ENCODE measurements around the gene ZBTB5.
"Not testable (repeated sequence)": the region's sequence is repeated elsewhere in the genome, so short reads cannot be mapped to it uniquely, and the experiment has no call there.

ZBTB5 gene, protein sequence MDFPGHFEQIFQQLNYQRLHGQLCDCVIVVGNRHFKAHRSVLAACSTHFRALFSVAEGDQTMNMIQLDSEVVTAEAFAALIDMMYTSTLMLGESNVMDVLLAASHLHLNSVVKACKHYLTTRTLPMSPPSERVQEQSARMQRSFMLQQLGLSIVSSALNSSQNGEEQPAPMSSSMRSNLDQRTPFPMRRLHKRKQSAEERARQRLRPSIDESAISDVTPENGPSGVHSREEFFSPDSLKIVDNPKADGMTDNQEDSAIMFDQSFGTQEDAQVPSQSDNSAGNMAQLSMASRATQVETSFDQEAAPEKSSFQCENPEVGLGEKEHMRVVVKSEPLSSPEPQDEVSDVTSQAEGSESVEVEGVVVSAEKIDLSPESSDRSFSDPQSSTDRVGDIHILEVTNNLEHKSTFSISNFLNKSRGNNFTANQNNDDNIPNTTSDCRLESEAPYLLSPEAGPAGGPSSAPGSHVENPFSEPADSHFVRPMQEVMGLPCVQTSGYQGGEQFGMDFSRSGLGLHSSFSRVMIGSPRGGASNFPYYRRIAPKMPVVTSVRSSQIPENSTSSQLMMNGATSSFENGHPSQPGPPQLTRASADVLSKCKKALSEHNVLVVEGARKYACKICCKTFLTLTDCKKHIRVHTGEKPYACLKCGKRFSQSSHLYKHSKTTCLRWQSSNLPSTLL

DNA sequence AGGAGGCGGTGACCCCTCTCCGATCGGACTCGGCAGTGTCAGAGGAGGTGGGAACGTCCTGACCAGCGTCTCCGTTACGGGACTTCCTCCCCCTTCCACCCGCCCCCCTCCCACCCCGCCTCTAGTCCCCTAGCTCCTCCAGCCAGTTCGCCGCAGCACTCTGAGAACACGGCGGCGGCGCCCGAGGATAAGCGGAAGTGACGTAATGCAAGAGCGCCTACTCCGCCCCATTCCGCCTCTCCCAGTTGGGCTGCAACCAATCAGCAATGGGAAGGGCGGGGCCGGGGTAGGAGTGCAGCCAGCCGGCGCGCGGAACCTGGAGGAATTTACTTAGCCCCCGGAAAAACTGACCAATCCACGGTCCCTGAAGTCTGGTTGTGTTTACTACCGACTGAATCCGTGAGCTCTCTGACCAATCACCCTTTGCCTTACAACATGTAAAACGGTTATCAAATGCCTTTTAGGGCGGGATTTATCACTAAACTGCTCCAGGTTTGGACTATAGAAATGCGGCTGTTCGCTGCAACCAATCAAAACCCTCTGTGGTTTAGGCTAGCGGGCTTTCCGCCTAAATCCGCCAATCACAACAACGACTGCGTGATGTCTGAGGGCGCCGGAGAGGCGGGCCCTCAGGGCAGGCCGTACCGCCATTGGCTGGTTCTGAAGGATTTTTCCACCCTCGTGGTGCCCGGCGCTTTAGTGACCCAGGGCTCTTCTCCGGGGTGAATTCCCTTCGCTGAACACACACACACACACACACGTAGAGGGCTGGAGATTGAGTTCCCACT lies at the start of gene ZBTB5:
Gene ZBTB5 (minus strand): TSS at position 202 of the 788 bp plus-strand sequence. CDS start 22,899 bp downstream, outside the sequence.
- peak; percentile 99 for DNase-seq

DNA sequence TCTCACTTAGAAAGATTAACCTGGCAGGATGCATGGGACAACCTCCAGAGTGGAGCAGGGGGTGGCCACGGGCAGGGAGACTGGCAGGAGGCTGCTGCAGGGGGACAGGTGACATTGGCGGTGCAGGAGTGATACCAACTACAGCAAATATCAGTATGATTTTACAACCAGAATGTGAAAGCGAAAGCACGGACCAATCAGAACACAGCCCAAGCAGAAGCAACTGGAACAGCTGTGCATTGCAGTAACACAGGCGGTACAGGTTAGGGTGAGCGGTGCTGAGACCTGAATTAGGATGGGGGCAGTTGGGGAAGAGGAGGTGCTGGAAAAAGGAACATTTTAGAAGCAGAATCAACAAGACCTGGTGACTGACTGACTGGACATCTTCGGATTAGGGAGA lies 49.7 kb upstream of the ZBTB5 start:
- DNase-seq = no peak

DNA sequence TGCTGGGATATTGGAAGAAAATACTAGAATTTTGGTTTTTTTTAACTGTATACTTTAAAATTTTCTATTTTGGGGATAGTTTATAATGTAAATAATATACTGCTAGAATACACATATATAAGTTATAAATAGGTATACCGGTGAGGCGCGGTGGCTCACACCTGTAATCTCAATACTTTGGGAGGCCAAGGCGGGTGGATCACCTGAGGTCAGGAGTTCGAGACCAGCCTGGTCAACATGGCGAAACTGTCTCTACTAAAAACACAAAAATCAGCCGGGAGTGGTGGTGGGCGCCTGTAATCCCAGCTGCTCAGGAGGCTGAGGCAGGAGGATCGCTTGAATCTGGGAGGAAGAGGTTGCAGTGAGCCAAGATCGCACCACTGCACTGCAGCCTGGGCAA lies 49.2 kb upstream of the ZBTB5 start:
- DNase-seq = not testable (repeated sequence)

DNA sequence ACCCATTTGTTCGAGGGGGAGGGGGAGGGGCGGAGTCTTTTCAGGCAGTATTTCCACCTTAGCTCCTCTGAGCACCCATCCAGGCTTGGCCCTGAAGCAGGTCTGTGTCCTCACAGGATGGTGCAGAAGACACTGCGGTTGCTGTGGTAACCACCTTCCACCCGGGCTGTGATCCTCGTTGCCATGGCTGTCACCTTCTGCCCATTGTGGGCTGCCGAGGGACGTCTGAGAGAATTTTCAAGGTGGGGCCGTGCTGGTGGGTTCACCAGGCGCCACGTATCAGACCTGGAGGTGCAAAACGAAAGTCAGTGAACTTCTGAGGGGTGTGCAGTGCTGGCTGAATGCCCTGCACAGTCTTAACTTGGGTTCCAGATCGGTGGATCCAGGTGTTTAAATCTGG lies 47.2 kb upstream of the ZBTB5 start:
- no peak for DNase-seq

DNA sequence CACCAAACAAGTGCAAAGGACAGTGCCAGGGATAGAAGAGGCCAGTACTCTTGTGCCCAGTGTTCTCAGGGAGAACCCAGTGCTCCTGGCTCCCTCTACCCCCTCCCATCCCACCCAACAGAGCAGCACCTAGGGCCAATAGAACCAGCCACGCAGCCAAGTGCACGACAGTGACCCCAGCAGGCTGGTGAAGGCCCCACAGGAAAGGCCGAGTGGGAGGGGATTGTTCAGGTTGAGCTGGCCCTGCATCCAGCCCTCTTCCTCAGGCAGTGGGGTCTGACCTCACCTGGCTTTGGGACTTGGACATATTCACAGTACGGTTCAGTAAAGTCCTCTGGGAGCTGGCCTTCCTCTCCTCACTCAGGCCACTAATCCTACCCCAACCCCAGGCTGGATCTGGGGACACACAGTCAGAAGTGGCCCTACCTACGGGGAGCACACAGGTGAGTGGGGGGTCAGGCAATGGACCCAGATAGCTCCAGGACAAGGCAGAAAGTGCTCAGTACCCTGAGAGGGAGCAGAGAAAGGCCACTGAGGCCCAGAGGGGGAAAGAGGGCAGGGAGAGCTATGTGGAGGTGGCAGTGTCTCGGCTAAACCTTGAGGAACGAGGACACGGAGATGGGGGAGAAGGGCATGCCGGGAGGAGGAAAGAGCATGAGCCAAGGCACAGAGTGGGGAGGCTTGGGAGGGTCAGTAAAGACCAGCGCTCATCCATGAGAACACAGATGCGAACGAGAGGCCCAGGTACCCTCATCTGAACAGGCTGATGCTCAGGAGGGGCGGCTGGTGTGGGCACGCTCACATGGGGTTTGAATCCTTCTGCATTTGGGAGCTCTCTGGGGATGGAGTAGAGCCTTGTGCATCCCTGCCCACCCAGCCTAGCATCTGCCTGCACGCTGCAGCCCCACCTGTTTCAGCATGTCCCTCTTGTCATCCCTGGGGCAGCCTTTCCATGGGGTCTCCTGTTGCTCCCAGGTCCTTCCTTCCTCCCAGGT lies 46.1 kb upstream of the ZBTB5 start:
- DNase-seq = no peak

DNA sequence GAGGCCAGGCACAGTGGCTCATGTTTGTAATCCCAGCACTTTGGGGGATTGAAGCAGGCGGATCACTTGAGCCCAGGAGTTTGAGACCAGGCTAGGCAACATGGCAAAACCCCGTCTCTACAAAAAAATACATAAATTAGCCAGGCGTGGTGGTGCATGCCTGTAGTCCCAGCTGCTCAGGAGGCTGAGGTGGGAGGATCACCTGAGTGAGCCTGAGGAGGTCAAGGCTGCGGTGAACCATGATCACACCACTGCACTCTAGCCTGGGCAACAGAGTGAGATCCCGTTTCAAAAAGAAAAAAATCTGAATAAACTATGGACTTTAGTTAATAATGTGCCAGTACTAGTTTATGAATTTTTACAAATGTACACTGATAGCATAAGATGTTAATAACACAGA lies 44.8 kb upstream of the ZBTB5 start:
- not testable (repeated sequence) for DNase-seq

DNA sequence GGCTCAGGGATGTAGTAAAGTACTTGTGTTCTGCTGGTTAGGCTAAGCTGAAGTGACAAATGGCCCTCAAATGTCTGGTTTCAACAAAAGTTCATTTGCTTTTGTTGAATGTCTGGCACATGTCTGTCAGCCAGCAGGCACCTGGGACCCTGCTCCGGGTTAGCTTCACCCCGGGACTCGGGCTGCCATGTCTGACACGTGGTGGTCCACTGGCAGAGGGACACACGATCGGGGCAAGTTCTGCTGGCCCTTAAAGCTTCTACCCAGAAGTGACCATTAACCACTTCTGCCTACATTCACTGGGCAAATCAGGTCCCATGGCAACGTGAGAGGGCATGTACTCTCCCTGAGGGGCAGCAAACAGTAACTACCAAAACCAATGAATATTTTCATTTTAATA lies 44.3 kb upstream of the ZBTB5 start:
- DNase-seq = no peak

DNA sequence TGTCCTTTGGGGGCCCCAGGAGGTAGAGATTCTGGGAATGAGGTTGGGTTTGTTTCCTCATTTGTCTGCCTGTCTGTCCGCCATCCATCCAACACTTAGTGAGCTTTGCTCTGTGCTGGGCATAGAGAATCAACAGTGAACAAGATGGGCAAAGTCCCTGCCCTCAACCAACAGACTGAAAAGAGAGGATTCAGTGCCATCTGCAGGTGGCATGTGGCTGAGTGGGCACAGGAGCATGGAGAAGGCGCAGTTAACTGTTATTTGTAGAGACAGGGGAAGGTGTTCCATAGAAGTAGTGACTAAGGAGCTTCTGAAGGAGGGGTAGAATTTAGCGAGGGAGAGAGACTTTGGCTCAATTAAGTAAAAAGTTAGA lies 43.6 kb upstream of the ZBTB5 start:
- DNase-seq = no peak

DNA sequence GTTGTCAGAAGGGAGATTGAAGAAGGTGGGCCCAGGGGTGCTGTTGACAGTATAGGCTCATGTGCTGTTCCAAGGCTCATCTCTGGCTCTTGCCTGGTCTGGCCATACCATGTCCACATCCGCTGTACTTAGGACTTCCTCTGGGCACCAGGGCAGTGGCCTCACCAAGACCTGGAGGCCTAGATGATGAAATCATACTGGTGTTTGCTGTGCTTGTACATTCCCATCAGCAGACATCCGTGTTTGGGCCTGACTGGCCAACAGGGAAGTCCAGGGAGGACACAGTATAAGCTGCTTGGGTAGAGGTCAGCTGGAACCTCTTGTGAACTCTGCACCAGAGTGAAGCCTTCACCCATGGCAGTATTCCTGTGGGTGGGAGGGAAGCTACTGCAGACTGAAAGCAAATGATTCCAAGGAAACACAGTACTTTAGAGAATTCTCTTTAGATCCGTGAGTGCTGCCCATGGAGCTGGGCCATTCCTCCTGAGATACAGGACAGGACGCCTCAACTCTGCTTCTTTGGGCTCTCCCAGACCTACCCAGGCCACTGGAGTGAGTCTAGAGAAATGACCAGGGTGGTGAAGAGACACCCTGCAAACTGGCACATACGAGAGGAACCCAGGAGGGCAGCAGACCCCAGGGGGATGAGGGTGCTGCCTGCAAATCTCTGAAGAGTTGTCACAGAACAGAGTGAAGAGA lies 43.0 kb upstream of the ZBTB5 start:
- no peak for DNase-seq

DNA sequence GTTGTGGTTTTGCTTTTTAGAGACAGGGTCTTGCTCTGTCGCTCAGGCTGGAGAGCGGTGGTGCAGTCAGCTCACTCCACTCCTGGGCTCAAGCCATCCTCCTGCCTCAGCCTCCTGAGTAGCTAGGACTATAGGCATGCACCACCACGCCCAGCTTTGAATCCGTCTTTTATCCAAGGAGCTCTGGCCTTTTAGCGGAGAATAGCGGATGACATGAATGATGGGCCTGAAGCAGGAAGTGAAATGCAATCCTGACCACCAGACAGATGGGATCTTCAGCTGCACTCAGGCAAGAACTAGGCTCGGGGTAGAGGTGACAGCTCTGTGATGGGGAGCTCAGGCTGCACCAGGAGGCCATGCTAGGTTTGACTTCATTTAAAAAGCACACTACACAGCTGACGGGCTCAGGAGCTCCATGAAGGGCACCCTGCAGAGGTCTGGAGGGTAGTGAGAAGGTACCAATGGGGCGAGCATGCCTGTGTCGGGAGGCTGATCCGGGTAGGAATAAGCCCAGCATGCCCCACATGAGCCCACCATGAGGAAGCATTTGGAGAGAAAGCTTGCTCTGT lies 42.4 kb upstream of the ZBTB5 start:
- DNase-seq = no peak

DNA sequence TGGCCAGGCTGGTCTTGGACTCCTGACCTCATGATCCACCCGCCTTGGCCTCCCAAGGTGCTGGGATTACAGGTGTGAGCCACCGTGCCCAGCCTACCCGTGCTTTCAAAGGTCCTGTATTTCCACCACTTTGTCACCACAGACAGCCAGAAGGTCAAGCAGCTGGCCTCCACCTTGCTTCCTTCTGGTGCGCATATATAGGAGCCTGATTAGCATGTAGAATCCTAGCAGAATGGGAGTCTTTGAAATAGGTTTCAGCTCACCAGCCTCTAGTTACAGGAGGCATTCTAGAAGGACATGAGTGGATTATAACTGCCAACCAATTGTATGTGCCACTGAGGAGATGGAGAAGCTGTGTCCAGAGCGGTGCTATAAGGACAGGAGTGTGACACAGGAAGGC lies 39.4 kb upstream of the ZBTB5 start:
- no peak for DNase-seq

DNA sequence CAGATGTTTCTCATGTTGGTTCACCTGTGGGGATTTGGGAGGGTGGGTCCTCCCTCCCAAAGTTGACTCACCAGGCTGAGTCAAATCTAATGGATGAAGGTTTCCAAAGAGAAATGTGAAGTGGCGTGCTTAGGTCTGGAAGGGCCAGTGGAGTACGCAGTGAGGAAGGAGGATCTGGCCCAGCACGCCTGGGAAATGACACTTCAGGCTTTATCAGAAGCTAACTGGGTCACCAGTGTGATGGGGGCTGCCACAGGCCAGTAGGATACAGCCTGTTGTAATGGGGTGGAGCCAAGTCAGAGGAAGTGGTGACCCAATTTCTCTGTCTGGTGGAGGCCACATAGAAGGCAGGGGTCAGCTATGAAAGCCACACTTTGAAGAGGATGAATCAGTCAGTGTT lies 38.5 kb upstream of the ZBTB5 start:
- DNase-seq = no peak

DNA sequence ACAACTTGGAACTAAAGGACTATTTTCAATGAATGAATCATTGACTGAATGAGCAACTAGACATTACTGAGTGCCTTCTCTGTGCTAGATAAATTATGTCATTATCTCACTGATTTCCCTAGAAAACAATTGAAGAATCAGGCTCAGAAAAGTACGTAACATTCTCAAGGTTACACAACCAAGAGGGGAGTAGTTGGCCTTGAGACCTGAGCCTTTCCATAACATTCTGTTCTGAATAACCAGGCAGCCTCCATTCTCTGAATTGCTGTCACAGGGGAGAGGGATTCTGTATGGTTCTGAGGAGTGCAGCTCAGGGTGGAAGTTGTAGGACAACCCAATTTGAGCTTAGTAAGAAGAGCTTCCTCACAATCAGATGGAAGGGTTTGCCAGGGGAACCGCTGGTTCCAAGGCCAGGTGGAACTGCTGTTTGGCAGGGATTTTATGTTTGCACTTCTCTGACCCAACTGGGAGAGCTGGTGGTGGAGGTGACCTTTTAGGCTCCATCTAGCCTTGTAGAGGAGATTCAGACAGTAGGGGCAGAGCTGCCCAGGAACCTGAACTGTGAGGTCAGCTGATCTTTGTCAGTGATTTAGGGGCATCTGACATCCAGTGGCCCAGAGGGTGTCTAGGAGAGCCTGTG lies 36.8 kb upstream of the ZBTB5 start:
- no peak for DNase-seq

DNA sequence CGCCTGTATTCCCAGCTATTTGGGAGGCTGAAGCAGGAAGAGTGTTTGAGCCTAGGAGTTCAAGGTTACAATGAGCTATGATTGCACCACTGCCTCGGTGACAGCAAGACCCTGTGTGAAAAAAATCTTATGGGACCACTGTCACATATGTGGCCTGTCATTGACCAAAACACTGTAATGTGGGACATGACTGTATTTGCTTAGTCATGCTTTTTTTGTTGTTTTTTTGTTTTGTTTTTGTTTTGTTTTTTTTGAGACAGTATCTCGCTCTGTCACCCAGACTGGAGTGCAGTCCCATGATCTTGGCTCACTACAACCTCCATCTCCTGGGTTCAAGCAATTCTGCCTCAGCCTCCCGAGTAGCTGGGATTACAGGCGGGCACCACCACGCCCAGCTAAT lies 34.0 kb upstream of the ZBTB5 start:
- DNase-seq = no peak

DNA sequence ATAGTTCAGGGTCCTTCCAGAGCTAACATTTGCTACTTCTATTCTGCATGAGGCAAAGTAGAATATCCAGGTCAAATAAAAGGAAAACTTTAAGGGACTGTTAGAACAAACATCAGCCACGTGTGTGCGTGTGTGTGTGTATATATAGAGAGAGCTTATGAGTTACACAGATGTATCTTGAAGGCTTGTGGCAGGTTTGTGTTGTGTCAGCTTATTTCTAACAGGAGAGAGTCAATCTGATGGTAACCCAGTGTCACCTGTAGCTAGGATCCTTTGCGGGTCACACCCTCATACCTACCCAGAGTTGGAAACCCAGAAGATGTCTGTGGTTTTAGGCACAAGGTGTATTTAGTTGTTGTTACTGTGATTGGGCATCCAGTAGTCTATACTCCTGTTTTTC lies 33.2 kb upstream of the ZBTB5 start:
- no peak for DNase-seq

DNA sequence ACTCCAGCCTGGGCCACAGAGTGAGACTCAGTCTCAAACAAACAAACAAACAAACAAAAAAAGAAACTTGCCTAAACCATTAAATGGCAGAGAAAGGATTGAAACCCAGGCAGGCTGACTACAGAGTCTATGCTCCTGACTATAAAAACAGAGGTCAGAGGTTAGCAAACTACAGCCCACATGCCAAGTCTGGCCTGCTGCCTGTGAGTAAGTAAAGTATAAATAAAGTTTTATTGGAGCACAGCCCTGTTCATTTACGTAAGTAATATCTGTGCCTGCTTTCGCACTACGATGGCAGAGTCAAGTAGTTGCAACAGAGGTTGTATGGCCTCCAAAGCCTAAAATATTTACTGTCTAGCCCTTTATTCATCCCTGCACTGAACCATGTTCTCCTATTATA lies 32.1 kb upstream of the ZBTB5 start:
- DNase-seq = no peak

DNA sequence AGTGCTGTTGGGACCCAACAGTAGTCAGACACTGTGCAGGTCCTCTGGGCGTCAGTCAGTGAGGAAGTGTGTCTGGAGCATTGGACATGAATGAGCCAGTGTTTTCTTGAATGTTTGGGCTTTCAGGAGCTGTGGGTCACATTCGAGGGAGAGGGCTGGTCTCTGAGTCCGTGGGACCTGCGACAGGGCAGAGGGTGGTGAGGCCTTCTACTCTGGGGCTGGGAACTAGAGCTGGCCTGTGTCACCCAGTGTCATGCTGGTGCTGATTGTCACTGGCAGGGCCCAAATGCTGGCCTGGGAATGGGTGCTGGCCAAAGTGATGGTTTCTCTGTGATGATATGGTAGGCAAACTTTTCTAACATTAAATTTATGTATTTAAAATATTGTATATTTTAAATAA lies 30.8 kb upstream of the ZBTB5 start:
- no peak for DNase-seq

DNA sequence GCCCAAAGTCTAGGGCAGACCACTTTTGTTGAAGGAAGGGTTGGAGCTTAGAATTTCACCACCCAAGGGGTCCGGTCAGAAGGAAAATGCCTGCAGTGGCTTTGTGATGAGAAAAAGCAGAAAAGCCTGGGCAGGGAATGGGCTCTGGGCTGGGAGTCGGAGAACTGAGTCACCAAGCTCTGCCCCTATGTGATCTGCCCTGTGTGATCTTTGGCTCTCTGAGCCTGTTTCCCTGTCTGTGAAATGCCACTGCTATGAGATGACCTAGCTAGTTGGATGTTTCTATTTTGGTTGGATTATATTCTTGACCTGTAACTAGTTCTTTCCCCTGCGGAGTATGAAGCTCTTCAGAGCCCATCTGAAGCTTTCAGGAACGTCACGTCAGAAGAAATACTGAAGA lies 30.3 kb upstream of the ZBTB5 start:
- DNase-seq = no peak

DNA sequence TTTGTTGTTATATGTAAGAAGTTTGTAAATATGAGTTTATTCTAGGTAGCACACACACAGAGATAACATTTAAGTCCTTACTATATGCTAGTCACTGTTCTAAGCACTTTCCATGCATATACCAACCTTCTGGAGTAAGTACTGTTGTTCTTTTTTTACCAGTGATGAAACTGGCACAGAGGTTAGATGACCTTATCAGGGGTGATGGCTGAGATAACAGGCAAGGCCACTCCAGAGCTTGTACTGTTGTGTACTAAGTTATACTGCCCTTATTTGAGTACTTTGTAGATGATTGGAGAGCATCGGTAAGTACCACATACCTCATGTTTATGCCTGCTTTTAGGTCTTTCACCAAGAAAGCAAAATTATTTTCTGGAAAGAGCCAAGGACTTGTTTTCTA lies 26.7 kb upstream of the ZBTB5 start:
- no peak for DNase-seq

DNA sequence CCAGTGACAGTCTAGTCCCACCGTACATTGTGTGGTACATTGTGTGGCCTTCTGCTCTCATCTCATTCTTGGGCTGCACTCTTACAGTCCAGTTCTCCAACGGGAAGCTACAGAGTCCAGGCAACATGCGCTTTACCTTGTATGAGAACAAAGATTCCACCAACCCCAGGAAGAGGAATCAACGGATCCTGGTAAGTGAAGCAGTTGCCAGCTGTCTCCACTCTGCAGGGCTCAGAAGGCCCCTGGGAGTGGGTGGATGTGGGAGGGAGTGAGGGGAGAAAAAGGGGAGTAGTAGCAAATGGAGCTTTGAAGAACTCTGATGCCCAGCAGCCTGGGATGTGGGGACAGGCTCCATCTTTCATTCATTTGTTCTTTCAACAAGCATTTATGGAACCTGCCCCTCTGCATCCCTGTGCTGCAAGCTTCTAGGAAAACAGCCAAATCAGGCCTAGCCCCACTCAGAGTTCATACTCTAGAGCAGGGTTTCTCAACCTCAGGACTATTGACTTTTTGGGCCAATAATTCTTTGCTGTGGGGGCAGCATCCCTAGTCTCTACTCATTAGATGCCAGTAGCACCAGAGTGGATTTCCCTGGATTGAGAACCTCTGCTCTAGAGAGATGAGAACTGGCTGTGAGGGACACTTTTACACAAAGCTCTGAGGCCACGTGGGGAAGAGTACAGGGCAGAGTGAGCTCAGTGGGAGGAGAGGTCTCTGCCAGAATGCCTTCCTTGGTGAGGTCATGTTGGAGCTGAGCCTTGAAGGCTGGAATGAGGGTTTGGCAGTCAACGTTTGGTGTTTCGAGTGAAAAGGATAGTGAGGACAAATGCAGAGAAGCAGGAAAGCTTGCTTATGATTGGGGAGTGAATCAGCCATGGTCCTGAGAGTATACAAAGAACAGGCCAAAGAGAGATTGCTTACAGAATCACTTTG lies 21.6 kb upstream of the ZBTB5 start:
- no peak for DNase-seq

Measured in Kasumi-1 (cell line).